GM12872 (cell line): Measurements from ENCODE around the gene FBXO40.

Experiments
- TF ChIP-seq, protein P1 (sequence below): IDR thresholded peaks from 3 replicates; pipeline ENCODE4 v1.5.1; 2011; ENCODE audit warnings: low read depth, mild to moderate bottlenecking, low read length, moderate library complexity; ENCODE audit not compliant: insufficient read depth

The FBXO40 gene

GRCh38 chr3:121645054-121645453 is 51.9 kb downstream of the FBXO40 start:
- TF ChIP-seq, protein P1, sequence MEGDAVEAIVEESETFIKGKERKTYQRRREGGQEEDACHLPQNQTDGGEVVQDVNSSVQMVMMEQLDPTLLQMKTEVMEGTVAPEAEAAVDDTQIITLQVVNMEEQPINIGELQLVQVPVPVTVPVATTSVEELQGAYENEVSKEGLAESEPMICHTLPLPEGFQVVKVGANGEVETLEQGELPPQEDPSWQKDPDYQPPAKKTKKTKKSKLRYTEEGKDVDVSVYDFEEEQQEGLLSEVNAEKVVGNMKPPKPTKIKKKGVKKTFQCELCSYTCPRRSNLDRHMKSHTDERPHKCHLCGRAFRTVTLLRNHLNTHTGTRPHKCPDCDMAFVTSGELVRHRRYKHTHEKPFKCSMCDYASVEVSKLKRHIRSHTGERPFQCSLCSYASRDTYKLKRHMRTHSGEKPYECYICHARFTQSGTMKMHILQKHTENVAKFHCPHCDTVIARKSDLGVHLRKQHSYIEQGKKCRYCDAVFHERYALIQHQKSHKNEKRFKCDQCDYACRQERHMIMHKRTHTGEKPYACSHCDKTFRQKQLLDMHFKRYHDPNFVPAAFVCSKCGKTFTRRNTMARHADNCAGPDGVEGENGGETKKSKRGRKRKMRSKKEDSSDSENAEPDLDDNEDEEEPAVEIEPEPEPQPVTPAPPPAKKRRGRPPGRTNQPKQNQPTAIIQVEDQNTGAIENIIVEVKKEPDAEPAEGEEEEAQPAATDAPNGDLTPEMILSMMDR = no peak

DNA sequence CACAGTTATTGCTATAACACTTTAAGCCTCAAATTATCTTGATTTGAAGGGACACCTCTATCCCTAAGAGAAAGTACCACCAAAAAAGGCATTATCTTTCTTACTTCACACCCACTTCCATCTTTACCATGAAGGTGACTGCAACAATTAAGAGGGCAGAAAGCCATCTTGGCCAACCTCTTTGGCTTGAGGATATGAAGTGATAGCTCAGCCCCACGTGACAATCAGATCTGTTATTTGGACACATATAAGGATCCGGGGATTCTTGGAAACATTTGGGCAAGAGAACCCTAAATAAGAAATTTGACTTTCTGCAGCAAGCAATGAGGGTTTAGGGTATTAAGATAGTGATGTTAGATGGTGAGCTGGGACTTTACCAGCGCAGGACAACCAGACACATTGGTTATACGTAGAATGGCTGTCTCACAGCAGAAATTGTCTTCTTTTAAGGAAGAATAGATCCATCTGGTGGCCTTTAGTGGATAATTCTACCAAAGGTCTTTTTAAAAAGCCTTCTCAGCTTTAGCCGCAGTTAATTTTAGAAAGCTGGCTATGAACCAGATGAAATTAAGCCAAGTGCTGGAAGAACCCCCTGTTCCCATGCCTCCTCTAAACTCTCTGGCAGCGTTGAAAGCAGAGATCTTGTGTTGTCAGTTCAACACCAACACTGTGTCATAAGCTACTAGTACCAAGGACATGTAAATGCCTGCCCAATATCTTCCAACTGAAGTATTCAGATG is 55.2 kb downstream of the FBXO40 start:
- TF ChIP-seq, protein P1 = no peak

DNA sequence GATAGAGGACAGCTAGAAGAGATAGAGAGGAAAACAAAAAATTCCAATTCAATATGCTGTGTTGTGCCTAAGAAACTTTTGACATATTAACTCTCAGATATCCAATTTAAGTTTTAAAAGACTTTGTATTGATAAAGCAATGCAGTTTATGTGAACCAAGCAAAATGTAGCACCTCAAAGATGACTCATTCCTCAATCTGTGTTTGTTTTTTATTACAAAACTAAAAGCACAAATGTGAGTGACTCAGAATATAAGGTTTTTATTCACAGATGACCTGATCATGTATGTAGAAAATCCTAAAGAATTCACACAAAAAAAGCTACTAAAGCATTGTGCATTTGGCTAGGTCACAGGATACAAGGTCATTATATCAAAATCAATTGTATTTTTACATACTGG is 56.5 kb downstream of the FBXO40 start:
- TF ChIP-seq, protein P1 = no peak

DNA sequence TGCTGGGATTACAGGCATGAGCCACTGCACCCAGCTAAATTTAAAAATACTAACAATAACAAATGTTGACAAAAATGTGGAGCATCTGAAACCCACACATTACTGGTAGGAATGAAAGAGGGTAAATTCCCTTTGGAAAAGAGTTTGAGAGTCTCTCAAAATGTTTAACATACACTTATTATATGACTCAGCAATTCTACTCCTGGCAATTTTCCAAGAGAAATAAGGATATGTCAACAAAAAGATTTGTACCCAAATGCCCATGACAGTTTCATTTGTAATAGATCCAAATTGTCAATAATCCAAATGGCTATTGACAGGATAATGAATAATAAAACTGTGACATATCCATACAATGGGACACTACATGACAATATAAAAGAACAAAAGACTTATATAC is 58.5 kb downstream of the FBXO40 start:
- TF ChIP-seq, protein P1 = no peak

DNA sequence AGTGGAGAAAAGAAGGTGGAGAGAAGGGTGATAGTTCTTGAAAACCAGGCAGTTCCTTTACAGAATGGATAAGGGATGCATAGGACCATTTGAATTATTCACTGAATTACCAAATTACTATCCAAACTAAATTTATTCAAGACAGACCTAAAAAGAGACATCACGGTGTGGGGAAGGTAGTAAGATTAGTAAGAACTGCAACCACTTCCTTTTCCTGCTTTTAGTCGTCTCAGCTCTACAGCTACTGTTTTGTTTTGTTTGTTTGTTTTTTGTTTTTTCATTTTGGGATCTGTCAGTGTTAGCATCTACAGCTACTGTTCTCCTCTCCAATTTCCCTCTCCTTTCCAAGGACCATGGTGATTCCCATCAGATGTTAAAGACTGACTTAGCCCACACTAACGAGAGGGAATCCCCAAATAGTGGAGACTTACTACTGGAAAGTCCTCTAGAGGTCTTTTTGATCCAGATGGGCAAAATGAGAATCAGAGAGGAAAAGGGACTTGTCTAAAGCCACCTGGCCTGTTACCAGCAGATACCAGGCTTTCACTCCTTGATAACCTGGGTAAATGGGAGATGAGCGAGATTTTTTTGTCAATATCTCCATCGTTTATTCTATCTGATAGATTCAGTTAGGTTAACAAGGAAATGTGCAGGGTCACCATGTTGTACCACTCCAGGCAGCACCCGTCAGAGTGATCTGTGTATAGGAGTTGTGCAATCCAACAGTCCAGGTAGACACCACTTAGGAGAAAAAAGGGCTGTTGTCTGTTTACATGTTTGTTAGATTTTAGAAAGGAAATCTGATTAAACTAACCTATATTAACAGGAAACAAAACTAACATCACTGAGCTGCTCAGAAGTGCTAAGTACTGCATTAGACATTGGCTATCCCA is 61.6 kb downstream of the FBXO40 start:
- TF ChIP-seq, protein P1 = no peak

DNA sequence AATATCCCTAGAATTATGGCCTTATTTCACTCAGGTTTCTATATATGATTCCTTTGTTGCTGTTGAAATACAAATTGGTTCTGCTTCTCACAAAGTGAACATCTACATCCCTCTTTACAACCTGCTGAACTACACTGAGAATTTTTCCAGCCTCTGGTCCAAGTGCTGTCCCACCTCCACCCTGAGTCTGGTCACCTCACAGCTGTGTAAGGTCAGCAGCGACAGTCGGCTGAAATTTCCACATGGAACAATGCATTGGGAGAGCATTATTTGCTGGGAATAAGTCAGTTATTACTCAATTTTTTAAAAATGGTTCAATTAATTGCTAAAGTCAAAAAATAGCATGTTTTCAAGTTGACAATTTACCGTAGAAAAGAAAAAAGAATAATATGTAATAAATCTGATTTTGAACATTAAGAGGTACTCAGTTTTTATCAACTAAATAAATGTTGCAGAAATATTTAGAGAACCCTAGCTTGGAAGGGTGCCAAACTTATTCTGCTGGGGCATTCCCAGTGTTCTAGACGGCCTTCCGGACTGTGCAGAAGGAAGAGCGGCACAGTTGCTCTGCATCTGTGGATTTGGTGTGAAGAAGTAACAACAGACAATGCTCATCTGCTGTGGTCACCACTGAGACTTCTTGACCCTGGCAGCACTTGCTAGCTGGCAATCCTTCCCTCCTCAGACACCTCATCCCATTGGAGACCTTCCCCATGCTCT is 65.7 kb downstream of the FBXO40 start:
- TF ChIP-seq, protein P1 = no peak

DNA sequence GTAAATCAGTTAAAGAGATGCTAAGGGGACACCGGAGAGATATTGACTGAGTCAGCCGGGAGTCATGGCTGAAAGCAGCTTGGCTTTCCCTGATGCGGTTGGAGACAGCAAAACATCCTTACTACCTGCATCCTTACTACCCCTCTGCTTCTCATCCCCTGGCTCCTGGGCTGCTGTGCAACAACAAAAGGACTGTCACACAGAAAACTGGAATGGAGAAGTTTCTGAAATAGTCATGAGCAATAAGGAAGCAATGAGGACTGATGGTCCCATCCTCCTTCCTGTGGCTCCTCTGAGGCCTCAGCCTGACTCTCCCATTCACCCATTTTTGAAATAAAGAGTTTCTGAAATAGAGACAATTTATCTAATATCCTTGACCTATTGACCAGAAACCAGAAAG is 66.4 kb downstream of the FBXO40 start:
- TF ChIP-seq, protein P1 = no peak
